ENCODE measurements around the gene YY1AP1. TPM values are rescaled to one million over a fixed set of nuclear protein-coding genes. Genes with fewer than 3 reads are reported as not detected.
"Not testable (repeated sequence)": the region's sequence is repeated elsewhere in the genome, so short reads cannot be mapped to it uniquely, and the experiment has no call there.

The YY1AP1 gene
- total and polyA plus RNA-seq, 4 donors, result 13.3 to 43.8 (median 26.6) TPM

GRCh38 chr1:155680531-155680930 lies 8.0 kb downstream of the YY1AP1 start:
- H3K36me3 ChIP-seq (ENCODE audit: control insufficient read depth in 4 of 4, insufficient read depth in 3 of 4, low read depth in 1 of 4, low read length in 3 of 4), result peaks cover 3 to 40% (median 33%) of the 10 kb centered on the region in 4 donors
- WGBS, result 90% methylated on average over 6 of the region's 6 CpGs
- H3K4me3 ChIP-seq (ENCODE audit: low read depth in 1 of 3, low read length in 3 of 3), result no peak overlapping the region
- H3K27ac ChIP-seq (ENCODE audit: low read depth in 1 of 2, low read length in 2 of 2), result no peak overlapping the region
- H3K4me1 ChIP-seq (ENCODE audit: control insufficient read depth in 4 of 4, insufficient read depth in 4 of 4, low read length in 3 of 4), result peaks cover 0 to 3% (median 0%) of the 10 kb centered on the region in 4 donors
- H3K9me3 ChIP-seq (ENCODE audit: control insufficient read depth in 4 of 4, low read length in 3 of 4), result no peaks in the 10 kb centered on the region
- no peak for DNase-seq (ENCODE audit: low spot score)
- TF ChIP-seq RAD21 (IDR thresholded peaks at IDR 0.05), result no peak
- no peak for TF ChIP-seq JUND (IDR thresholded peaks at IDR 0.05)
- no peak for TF ChIP-seq EGR1 (IDR thresholded peaks at IDR 0.05; ENCODE audit: low read depth in 2 of 2)
- TF ChIP-seq FOXA1 (IDR thresholded peaks at IDR 0.05), result no peak
- TF ChIP-seq SP1 (IDR thresholded peaks at IDR 0.05), result no peak
- TF ChIP-seq FOXA2 (IDR thresholded peaks at IDR 0.05), result no peak
- TF ChIP-seq NR2F2 (IDR thresholded peaks at IDR 0.05), result no peak
- no peak for TF ChIP-seq HNF4G (IDR thresholded peaks at IDR 0.05)
- no peak for TF ChIP-seq YY1 (IDR thresholded peaks at IDR 0.05)
- no peak for TF ChIP-seq GABPA (IDR thresholded peaks at IDR 0.05 in 1 of 2, conservative IDR thresholded peaks at IDR 0.05 in 1 of 2)
- no peak for TF ChIP-seq HNF4A (conservative IDR thresholded peaks at IDR 0.05)
- no peak for TF ChIP-seq REST (IDR thresholded peaks at IDR 0.05)
- no peak for TF ChIP-seq ATF3 (IDR thresholded peaks at IDR 0.05)
- no peak for TF ChIP-seq RXRA (IDR thresholded peaks at IDR 0.05)
- no peak for TF ChIP-seq ZBTB33 (IDR thresholded peaks at IDR 0.05)
- no peak for TF ChIP-seq CTCF (IDR thresholded peaks at IDR 0.05; ENCODE audit: low read depth, low read length, missing input control)
- no peak for TF ChIP-seq MAX (IDR thresholded peaks at IDR 0.05)
- TF ChIP-seq TAF1 (conservative IDR thresholded peaks at IDR 0.05), result no peak
- no peaks in the 10 kb centered on the region for H3K27me3 ChIP-seq (ENCODE audit: control insufficient read depth in 4 of 4, insufficient read depth in 4 of 4, low read length in 3 of 4)
- no peak overlapping the region for H3K9ac ChIP-seq (ENCODE audit: low read depth in 1 of 2, low read length in 2 of 2)

GRCh38 chr1:155678992-155679391 lies 9.6 kb downstream of the YY1AP1 start:
- H3K4me3 ChIP-seq (ENCODE audit: low read depth in 1 of 3, low read length in 3 of 3); DNase-seq (ENCODE audit: low spot score); H3K9me3 ChIP-seq (ENCODE audit: control insufficient read depth in 4 of 4, low read length in 3 of 4); H3K27ac ChIP-seq (ENCODE audit: low read depth in 1 of 2, low read length in 2 of 2); H3K9ac ChIP-seq (ENCODE audit: low read depth in 1 of 2, low read length in 2 of 2); H3K27me3 ChIP-seq (ENCODE audit: control insufficient read depth in 4 of 4, insufficient read depth in 4 of 4, low read length in 3 of 4); H3K4me1 ChIP-seq (ENCODE audit: control insufficient read depth in 4 of 4, insufficient read depth in 4 of 4, low read length in 3 of 4): not testable (repeated sequence)
- 100% methylated on average over 1 of the region's 1 CpG for WGBS
- peaks cover 6 to 51% (median 43%) of the 10 kb centered on the region in 4 donors for H3K36me3 ChIP-seq (ENCODE audit: control insufficient read depth in 4 of 4, insufficient read depth in 3 of 4, low read depth in 1 of 4, low read length in 3 of 4)

Data from liver (tissue), 9 donors.